H1 (cell line): Measurements from ENCODE around the gene C16orf90. TPM values are rescaled to one million over a fixed set of nuclear protein-coding genes. Genes with fewer than 3 reads are reported as not detected.

Experiments
- ATF3 ChIP-seq: IDR thresholded peaks from 2 replicates; pipeline ENCODE4 v1.6.1; 2011; ENCODE audit warnings: low read depth, mild to moderate bottlenecking, low read length; ENCODE audit not compliant: insufficient read depth
- CBX5 ChIP-seq: fragments of 300-800, 300-1000 bp; sonication (generic); IDR thresholded peaks from 2 replicates; pipeline ENCODE4 v1.7.1; 2016; ENCODE audit warnings: antibody characterized with exemption, low read length, low read depth
- KDM1A ChIP-seq: fragments of 200-600, 300-600 bp; sonication (generic); IDR thresholded peaks from 2 replicates; pipeline ENCODE4 v1.7.1; 2016; ENCODE audit warnings: mild to moderate bottlenecking, low read length, borderline replicate concordance
- SIX5 ChIP-seq: IDR thresholded peaks from 2 replicates; pipeline ENCODE4 v1.6.1; 2011; ENCODE audit warnings: mild to moderate bottlenecking, low read depth, low read length
- polyA plus RNA-seq, 7 experiments: library from polyadenylated mRNA; depleted of rRNA in 3 of 7; stranded (reverse) in 5 of 7; unstranded in 2 of 7; fragments of >200 nt in 5 of 7; fragments of 200-250 nt in 2 of 7; gene quantifications; 1 replicate in 5 of 7; 2 replicates in 1 of 7; 4 replicates in 1 of 7; pipeline versions ENCODE4 v1.2.1 to v1.2.3, GENCODE V29; 2011 to 2013; ENCODE audit warnings: missing spikeins in 2 of 7, mixed read lengths in 2 of 7
- total RNA-seq: library from RNA; stranded (reverse); fragmentation: NEBNext Ultra II Directional; extraction: Animal tissue kit (Norgen Biotek cat#: 25700); gene quantifications from 2 replicates; pipeline ENCODE4 v1.2.1, GENCODE V29; 2021

C16orf90 gene
- total and polyA plus RNA-seq, 2 of the 8 experiments (the other 6 are each of a cell fraction or from before 2014, with no cell fraction given), result not detected

- TF ChIP-seq ATF3 (no peak), CBX5 (no peak), SIX5 (no peak), KDM1A (no peak)
Measured at GRCh38 chr16:3538222-3538621, 42.9 kb upstream of the C16orf90 start (continued).
